Measurements from ENCODE around the gene PRPF19. TPM values are rescaled to one million over a fixed set of nuclear protein-coding genes. Genes with fewer than 3 reads are reported as not detected.

Gene PRPF19
- total RNA-seq, 1 donor = 53.1 TPM

GRCh38 chr11:60844045-60844869, 62.1 kb downstream of the PRPF19 start:
- TF ChIP-seq CTCF (IDR thresholded peaks at IDR 0.05; ENCODE audit: insufficient read depth, low read length) = no peak
- H3K4me3 ChIP-seq (ENCODE audit: low read depth, low read length) = peak overlapping the region; percentile 96
- DNase-seq (ENCODE audit: low read depth) = peak; percentile 11

GRCh38 chr11:60842668-60843600, 63.5 kb downstream of the PRPF19 start:
- DNase-seq (ENCODE audit: low read depth) = peak; percentile 14

GRCh38 chr11:60841797-60842667, 64.4 kb downstream of the PRPF19 start, which contains the start of gene CCDC86:
CCDC86 (plus strand) TSS chr11:60842113; CDS start chr11:60842125, 12 bp downstream.
- TF ChIP-seq CTCF (IDR thresholded peaks at IDR 0.05; ENCODE audit: insufficient read depth, low read length) = no peak
- H3K4me3 ChIP-seq (ENCODE audit: low read depth, low read length) = peak within 1 kb of the TSS; percentile 96
- peak; percentile 97 for DNase-seq (ENCODE audit: low read depth)

More at GRCh38 chr11:60842668-60843600, 63.5 kb downstream of the PRPF19 start:
- H3K4me3 ChIP-seq (ENCODE audit: low read depth, low read length) = peak overlapping the region; percentile 96
- no peak for TF ChIP-seq CTCF (IDR thresholded peaks at IDR 0.05; ENCODE audit: insufficient read depth, low read length)

Other genes starting within 250 kb of the PRPF19 start
- 0.49 TPM in 1 of 2 replicates, not detected in the other for gene MS4A8, start 207.0 kb downstream of the PRPF19 start, total RNA-seq (ENCODE audit: low replicate concordance)
- not detected in 2 replicates for gene MS4A18, start 181.9 kb downstream of the PRPF19 start, total RNA-seq (ENCODE audit: low replicate concordance)
- not detected in 2 replicates for gene MS4A15, start 149.7 kb downstream of the PRPF19 start, total RNA-seq (ENCODE audit: low replicate concordance)
- gene MS4A10, start 121.3 kb downstream of the PRPF19 start, total RNA-seq (ENCODE audit: low replicate concordance) = not detected in 2 replicates
- 3.6 and 12.0 TPM in 2 replicates for gene CCDC86, start 64.5 kb downstream of the PRPF19 start, total RNA-seq (ENCODE audit: low replicate concordance)
- gene PTGDR2, start 50.6 kb downstream of the PRPF19 start, total RNA-seq (ENCODE audit: low replicate concordance) = not detected in 2 replicates
- not detected in 2 replicates for gene ZP1, start 39.0 kb downstream of the PRPF19 start, total RNA-seq (ENCODE audit: low replicate concordance)
- 29.3 and 44.1 TPM in 2 replicates for gene TMEM109, start 7.6 kb upstream of the PRPF19 start, total RNA-seq (ENCODE audit: low replicate concordance)
- gene TMEM132A, start 17.9 kb upstream of the PRPF19 start, total RNA-seq (ENCODE audit: low replicate concordance) = 3.7 and 17.9 TPM in 2 replicates
- 6.8 and 18.2 TPM in 2 replicates for gene SLC15A3, start 45.6 kb upstream of the PRPF19 start, total RNA-seq (ENCODE audit: low replicate concordance)
- gene CD6, start 65.1 kb upstream of the PRPF19 start, total RNA-seq (ENCODE audit: low replicate concordance) = not detected in 2 replicates
- not detected in 2 replicates for gene CD5, start 195.9 kb upstream of the PRPF19 start, total RNA-seq (ENCODE audit: low replicate concordance)